ENCODE results near the gene PNLIPRP1.

GRCh38 chr10:116613471-116613870, 22.7 kb downstream of the PNLIPRP1 start:
- TF ChIP-seq POLR2AphosphoS5 (IDR thresholded peaks at IDR 0.05; ENCODE audit: low read depth) (no peak), CTCF (conservative IDR thresholded peaks at IDR 0.05; ENCODE audit: low read depth in 2 of 2) (no peak), REST (IDR thresholded peaks at IDR 0.05; ENCODE audit: unreplicated experiment) (no peak), EZH2 (IDR thresholded peaks at IDR 0.05; ENCODE audit: low read depth, unreplicated experiment) (no peak), CREB1 (CRISPR knock-in tag; IDR thresholded peaks at IDR 0.05; ENCODE audit: low read depth) (no peak), EZH2phosphoT487 (IDR thresholded peaks at IDR 0.05; ENCODE audit: unreplicated experiment) (no peak), JUNB (IDR thresholded peaks at IDR 0.05; ENCODE audit: unreplicated experiment) (no peak), STAT1 (IDR thresholded peaks at IDR 0.05; ENCODE audit: unreplicated experiment) (no peak), ETS1 (IDR thresholded peaks at IDR 0.05) (no peak), ZNF331 (CRISPR knock-in tag; IDR thresholded peaks at IDR 0.05; ENCODE audit: low read depth) (no peak)

Measured in GM23338 (cell line).